ENCODE data around the gene PNPLA6. TPM values are rescaled to one million over a fixed set of nuclear protein-coding genes. Genes with fewer than 3 reads are reported as not detected.
A peak's percentile ranks its signal among the peaks of the same experiment; 100 is the strongest.

The PNPLA6 gene
- total RNA-seq, 1 experiment from 2014 or later = 176 TPM

- no peaks in the 10 kb centered on the region for H3K9me3 ChIP-seq (ENCODE audit: control insufficient read depth, insufficient read depth, low read depth, low read length)
- BruUV-seq (replicated peaks) = no TSS peak
- in situ Hi-C loops (cut with HindIII; ENCODE audit: low pct_unique_long_range_greater_than_20kb, low sequenced_read_pairs) (no loop called here), intact Hi-C loops (cut with micrococcal nuclease; ENCODE audit: unreplicated experiment) (no loop called here)
- peak overlapping the region; percentile 73 to 81 for H3K4me3 ChIP-seq (ENCODE audit: low read depth in 2 of 2, low read length in 2 of 2)
- peak overlapping the region; percentile 69 for H3K27ac ChIP-seq (ENCODE audit: low read length)
- no peak for TF ChIP-seq TCF7L2 (IDR thresholded peaks at IDR 0.05; ENCODE audit: low read depth, low read length)
- no peak for TF ChIP-seq POLR2AphosphoS5 (IDR thresholded peaks at IDR 0.05; ENCODE audit: low read depth, low read length)
- TF ChIP-seq SIN3A (IDR thresholded peaks at IDR 0.05; ENCODE audit: borderline replicate concordance, insufficient read depth, low read depth, low read length) = no peak
- TF ChIP-seq, protein P1, sequence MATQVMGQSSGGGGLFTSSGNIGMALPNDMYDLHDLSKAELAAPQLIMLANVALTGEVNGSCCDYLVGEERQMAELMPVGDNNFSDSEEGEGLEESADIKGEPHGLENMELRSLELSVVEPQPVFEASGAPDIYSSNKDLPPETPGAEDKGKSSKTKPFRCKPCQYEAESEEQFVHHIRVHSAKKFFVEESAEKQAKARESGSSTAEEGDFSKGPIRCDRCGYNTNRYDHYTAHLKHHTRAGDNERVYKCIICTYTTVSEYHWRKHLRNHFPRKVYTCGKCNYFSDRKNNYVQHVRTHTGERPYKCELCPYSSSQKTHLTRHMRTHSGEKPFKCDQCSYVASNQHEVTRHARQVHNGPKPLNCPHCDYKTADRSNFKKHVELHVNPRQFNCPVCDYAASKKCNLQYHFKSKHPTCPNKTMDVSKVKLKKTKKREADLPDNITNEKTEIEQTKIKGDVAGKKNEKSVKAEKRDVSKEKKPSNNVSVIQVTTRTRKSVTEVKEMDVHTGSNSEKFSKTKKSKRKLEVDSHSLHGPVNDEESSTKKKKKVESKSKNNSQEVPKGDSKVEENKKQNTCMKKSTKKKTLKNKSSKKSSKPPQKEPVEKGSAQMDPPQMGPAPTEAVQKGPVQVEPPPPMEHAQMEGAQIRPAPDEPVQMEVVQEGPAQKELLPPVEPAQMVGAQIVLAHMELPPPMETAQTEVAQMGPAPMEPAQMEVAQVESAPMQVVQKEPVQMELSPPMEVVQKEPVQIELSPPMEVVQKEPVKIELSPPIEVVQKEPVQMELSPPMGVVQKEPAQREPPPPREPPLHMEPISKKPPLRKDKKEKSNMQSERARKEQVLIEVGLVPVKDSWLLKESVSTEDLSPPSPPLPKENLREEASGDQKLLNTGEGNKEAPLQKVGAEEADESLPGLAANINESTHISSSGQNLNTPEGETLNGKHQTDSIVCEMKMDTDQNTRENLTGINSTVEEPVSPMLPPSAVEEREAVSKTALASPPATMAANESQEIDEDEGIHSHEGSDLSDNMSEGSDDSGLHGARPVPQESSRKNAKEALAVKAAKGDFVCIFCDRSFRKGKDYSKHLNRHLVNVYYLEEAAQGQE (IDR thresholded peaks at IDR 0.05; ENCODE audit: insufficient read depth in 1 of 2, low read depth in 2 of 2, low read length in 1 of 2) = no peak
- no peak for TF ChIP-seq CTCF (IDR thresholded peaks at IDR 0.05)
- H3K36me3 ChIP-seq (ENCODE audit: control insufficient read depth, insufficient read depth, low read length) = no peaks in the 10 kb centered on the region; the same call in 1 of the 2 replicates
- ATAC-seq = peak; percentile 25; the same call in 1 of the 2 replicates
- DNase-seq (ENCODE audit: low read depth, low spot score) = no peak
- no peaks in the 10 kb centered on the region for H3K4me1 ChIP-seq (ENCODE audit: control insufficient read depth, insufficient read depth, low read length)
- no peaks in the 10 kb centered on the region for H3K27me3 ChIP-seq (ENCODE audit: control insufficient read depth, insufficient read depth, low read length)
- CTCF ChIA-PET = interaction anchor here (0.5 to 1.0 kb wide), 2 partner anchors 26 to 1080 kb away, joined by 3 to 4 read pairs; a partner anchor contains a TSS
- POLR2A ChIA-PET = no interaction called here
Measured at GRCh38 chr19:7522923-7523667, 12.4 kb upstream of the PNPLA6 start.

DNA sequence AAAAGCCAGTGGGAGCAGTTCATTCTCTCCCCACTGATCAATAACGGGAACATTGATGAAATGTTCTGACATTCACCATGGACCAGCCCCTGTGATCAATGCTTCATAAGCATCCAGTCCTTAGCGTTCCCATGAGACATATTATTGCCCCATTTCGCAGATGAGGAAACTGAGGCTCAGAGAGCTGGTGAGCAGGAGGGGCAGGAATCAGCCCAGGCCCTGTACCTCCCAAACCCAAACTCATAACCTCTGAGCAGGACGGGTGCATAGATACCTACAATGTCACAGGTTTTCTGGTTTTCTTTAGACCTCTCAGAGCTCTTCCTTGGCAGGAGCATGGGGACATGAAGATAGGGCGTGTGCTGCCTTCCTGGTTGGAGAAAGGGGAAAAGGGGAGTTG, 11.0 kb upstream of the PNPLA6 start:
- no peak overlapping the region for H3K27ac ChIP-seq (ENCODE audit: low read length)
- no peaks in the 10 kb centered on the region; the same call in 1 of the 2 replicates for H3K36me3 ChIP-seq (ENCODE audit: control insufficient read depth, insufficient read depth, low read length)
- no peak overlapping the region for H3K4me3 ChIP-seq (ENCODE audit: low read depth in 2 of 2, low read length in 2 of 2)
- ChIA-PET POLR2A (no interaction called here), CTCF (no interaction called here)
- TF ChIP-seq, protein P1 (IDR thresholded peaks at IDR 0.05; ENCODE audit: insufficient read depth in 1 of 2, low read depth in 2 of 2, low read length in 1 of 2) = no peak
- TF ChIP-seq SIN3A (IDR thresholded peaks at IDR 0.05; ENCODE audit: borderline replicate concordance, insufficient read depth, low read depth, low read length) (no peak), POLR2AphosphoS5 (IDR thresholded peaks at IDR 0.05; ENCODE audit: low read depth, low read length) (no peak), CTCF (IDR thresholded peaks at IDR 0.05) (no peak), TCF7L2 (IDR thresholded peaks at IDR 0.05; ENCODE audit: low read depth, low read length) (no peak)
- in situ Hi-C loops (cut with HindIII; ENCODE audit: low pct_unique_long_range_greater_than_20kb, low sequenced_read_pairs) = no loop called here
- ATAC-seq = no peak
- H3K4me1 ChIP-seq (ENCODE audit: control insufficient read depth, insufficient read depth, low read length) = no peaks in the 10 kb centered on the region
- no peaks in the 10 kb centered on the region for H3K27me3 ChIP-seq (ENCODE audit: control insufficient read depth, insufficient read depth, low read length)
- no peaks in the 10 kb centered on the region for H3K9me3 ChIP-seq (ENCODE audit: control insufficient read depth, insufficient read depth, low read depth, low read length)
- BruUV-seq (replicated peaks) = TSS peak; percentile 58
- intact Hi-C loops (cut with micrococcal nuclease; ENCODE audit: unreplicated experiment) = no loop called here
- no peak for DNase-seq (ENCODE audit: low read depth, low spot score)

Data from Panc1 (cell line).